Measurements from ENCODE around the gene KLHDC10. TPM values are rescaled to one million over a fixed set of nuclear protein-coding genes. Genes with fewer than 3 reads are reported as not detected.
A peak's percentile ranks its signal among the peaks of the same experiment; 100 is the strongest.

KLHDC10 gene
- total RNA-seq, 1 experiment from 2014 or later = 14.4 TPM

DNA sequence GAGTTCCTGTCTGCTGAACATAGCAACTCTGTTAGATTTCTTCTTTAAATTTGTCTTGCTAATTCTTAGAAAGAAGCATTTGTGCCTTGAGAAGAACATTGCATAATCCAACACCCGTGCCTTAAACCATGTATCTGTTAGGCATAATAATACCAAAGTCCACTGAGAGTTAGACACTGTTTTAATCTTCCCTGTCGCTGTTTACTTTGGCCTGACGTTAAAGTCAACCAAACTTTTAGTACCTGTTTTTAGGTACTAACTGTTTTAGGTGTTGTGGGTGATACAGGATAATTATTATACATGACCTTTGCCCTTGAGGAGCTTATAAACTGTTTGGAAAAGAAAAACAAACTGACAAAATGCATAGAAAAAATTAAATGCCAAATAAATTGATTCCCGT, 43.6 kb downstream of the KLHDC10 start (continued):
- no peak for TF ChIP-seq FOXK1 (CRISPR knock-in tag; IDR thresholded peaks at IDR 0.05)
- TF ChIP-seq, protein P1, sequence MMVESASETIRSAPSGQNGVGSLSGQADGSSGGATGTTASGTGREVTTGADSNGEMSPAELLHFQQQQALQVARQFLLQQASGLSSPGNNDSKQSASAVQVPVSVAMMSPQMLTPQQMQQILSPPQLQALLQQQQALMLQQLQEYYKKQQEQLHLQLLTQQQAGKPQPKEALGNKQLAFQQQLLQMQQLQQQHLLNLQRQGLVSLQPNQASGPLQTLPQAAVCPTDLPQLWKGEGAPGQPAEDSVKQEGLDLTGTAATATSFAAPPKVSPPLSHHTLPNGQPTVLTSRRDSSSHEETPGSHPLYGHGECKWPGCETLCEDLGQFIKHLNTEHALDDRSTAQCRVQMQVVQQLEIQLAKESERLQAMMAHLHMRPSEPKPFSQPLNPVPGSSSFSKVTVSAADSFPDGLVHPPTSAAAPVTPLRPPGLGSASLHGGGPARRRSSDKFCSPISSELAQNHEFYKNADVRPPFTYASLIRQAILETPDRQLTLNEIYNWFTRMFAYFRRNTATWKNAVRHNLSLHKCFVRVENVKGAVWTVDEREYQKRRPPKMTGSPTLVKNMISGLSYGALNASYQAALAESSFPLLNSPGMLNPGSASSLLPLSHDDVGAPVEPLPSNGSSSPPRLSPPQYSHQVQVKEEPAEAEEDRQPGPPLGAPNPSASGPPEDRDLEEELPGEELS (CRISPR knock-in tag; IDR thresholded peaks at IDR 0.05) = no peak
- TF ChIP-seq, protein P2, sequence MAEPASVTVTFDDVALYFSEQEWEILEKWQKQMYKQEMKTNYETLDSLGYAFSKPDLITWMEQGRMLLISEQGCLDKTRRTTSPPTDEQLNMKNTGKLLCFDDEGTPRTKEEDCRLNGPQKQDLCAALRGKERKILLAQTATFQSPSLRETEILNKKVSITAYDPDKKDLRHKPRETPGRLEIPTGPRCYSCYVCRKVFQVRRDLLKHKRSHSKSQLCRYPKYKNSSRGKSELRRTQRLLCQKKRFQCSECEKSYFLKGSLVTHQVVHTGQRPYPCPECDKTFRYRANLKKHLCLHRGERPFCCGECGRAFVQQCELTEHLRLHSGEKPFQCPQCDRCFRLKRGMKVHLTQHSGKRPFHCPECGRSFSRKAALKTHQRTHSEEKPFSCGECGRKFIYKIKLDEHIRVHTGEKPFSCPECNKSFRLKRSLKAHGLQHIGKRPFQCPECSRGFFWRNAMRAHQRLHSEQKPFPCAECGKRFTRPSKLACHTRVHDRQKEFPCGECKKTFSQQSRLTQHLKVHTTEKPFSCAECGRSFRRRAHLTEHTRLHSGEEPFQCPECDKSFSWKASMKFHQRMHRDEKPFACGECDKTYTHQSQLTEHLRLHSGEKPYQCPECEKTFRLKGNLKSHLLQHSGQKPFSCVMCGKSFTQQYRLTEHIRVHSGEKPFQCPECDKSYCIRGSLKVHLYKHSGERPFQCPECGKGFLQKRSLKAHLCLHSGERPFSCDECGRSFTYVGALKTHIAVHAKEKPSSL (CRISPR knock-in tag; conservative IDR thresholded peaks at IDR 0.05) = no peak
- TF ChIP-seq, protein P3, sequence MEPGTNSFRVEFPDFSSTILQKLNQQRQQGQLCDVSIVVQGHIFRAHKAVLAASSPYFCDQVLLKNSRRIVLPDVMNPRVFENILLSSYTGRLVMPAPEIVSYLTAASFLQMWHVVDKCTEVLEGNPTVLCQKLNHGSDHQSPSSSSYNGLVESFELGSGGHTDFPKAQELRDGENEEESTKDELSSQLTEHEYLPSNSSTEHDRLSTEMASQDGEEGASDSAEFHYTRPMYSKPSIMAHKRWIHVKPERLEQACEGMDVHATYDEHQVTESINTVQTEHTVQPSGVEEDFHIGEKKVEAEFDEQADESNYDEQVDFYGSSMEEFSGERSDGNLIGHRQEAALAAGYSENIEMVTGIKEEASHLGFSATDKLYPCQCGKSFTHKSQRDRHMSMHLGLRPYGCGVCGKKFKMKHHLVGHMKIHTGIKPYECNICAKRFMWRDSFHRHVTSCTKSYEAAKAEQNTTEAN (CRISPR knock-in tag; IDR thresholded peaks at IDR 0.05) = no peak

DNA sequence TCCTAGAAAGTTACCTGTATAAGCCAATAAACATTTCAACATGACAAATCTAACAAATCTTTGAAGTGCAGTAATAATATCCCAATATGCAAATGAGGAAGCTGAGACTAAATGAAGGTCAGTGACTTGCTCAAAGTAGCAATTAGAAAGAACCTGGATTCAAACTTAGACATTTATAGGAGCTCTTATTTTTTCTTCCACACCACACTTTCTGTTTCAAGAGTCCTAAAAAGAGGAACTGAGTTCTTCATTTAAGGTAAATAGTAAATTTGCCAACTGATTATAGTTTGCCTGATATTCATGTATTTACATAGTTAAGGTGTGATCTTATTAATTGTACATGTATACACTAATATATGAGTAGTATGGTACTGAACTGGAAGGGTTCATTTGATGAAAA, 44.0 kb downstream of the KLHDC10 start:
- 0 out of 2 replicates have a peak overlapping the region, but pooled peaks have one; percentile 0 for H3K27ac Mint-ChIP-seq
- peaks cover 5% of the 10 kb centered on the region for H3K9me3 Mint-ChIP-seq
- ChIA-PET POLR2A (no interaction called here), CTCF (interaction anchor here (1.8 kb wide), 1 partner anchor 42 kb away, joined by 8 read pairs; no protein-coding TSS in a partner anchor)
- H3K27me3 Mint-ChIP-seq (ENCODE audit: low read depth) = no peaks in the 10 kb centered on the region
- DNase-seq (ENCODE audit: low spot score) (no peak), ATAC-seq (no peak)
- H3K4me1 Mint-ChIP-seq = no peaks in the 10 kb centered on the region
- H3K4me3 Mint-ChIP-seq = no peak overlapping the region
- H3K36me3 Mint-ChIP-seq = peaks cover 4% of the 10 kb centered on the region
- TF ChIP-seq FOXP1 (CRISPR knock-in tag; IDR thresholded peaks at IDR 0.05; ENCODE audit: borderline replicate concordance) (no peak), SOX15 (CRISPR knock-in tag; IDR thresholded peaks at IDR 0.05) (no peak), GTF2I (CRISPR knock-in tag; conservative IDR thresholded peaks at IDR 0.05) (no peak), GRHL2 (CRISPR knock-in tag; IDR thresholded peaks at IDR 0.05; ENCODE audit: insufficient replicate concordance, severe bottlenecking) (no peak), NR1H2 (CRISPR knock-in tag; IDR thresholded peaks at IDR 0.05) (no peak), KAT7 (CRISPR knock-in tag; IDR thresholded peaks at IDR 0.05; ENCODE audit: borderline replicate concordance) (no peak), IRF2 (CRISPR knock-in tag; IDR thresholded peaks at IDR 0.05; ENCODE audit: borderline replicate concordance, low read depth) (no peak), TP53 (CRISPR knock-in tag; IDR thresholded peaks at IDR 0.05) (no peak), ZNF121 (CRISPR knock-in tag; IDR thresholded peaks at IDR 0.05) (no peak), ZNF671 (CRISPR knock-in tag; IDR thresholded peaks at IDR 0.05) (no peak), ETV6 (CRISPR knock-in tag; IDR thresholded peaks at IDR 0.05) (no peak)
- TF ChIP-seq, protein P4, sequence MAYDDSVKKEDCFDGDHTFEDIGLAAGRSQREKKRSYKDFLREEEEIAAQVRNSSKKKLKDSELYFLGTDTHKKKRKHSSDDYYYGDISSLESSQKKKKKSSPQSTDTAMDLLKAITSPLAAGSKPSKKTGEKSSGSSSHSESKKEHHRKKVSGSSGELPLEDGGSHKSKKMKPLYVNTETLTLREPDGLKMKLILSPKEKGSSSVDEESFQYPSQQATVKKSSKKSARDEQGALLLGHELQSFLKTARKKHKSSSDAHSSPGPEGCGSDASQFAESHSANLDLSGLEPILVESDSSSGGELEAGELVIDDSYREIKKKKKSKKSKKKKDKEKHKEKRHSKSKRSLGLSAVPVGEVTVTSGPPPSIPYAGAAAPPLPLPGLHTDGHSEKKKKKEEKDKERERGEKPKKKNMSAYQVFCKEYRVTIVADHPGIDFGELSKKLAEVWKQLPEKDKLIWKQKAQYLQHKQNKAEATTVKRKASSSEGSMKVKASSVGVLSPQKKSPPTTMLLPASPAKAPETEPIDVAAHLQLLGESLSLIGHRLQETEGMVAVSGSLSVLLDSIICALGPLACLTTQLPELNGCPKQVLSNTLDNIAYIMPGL (CRISPR knock-in tag; IDR thresholded peaks at IDR 0.05) = no peak
- TF ChIP-seq, protein P5, sequence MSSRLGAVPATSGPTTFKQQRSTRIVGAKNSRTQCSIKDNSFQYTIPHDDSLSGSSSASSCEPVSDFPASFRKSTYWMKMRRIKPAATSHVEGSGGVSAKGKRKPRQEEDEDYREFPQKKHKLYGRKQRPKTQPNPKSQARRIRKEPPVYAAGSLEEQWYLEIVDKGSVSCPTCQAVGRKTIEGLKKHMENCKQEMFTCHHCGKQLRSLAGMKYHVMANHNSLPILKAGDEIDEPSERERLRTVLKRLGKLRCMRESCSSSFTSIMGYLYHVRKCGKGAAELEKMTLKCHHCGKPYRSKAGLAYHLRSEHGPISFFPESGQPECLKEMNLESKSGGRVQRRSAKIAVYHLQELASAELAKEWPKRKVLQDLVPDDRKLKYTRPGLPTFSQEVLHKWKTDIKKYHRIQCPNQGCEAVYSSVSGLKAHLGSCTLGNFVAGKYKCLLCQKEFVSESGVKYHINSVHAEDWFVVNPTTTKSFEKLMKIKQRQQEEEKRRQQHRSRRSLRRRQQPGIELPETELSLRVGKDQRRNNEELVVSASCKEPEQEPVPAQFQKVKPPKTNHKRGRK (CRISPR knock-in tag; IDR thresholded peaks at IDR 0.05; ENCODE audit: borderline replicate concordance) = no peak
- TF ChIP-seq, protein P1 (CRISPR knock-in tag; IDR thresholded peaks at IDR 0.05) = no peak
- TF ChIP-seq, protein P6, sequence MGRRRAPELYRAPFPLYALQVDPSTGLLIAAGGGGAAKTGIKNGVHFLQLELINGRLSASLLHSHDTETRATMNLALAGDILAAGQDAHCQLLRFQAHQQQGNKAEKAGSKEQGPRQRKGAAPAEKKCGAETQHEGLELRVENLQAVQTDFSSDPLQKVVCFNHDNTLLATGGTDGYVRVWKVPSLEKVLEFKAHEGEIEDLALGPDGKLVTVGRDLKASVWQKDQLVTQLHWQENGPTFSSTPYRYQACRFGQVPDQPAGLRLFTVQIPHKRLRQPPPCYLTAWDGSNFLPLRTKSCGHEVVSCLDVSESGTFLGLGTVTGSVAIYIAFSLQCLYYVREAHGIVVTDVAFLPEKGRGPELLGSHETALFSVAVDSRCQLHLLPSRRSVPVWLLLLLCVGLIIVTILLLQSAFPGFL (CRISPR knock-in tag; IDR thresholded peaks at IDR 0.05; ENCODE audit: borderline replicate concordance) = no peak
- TF ChIP-seq, protein P7, sequence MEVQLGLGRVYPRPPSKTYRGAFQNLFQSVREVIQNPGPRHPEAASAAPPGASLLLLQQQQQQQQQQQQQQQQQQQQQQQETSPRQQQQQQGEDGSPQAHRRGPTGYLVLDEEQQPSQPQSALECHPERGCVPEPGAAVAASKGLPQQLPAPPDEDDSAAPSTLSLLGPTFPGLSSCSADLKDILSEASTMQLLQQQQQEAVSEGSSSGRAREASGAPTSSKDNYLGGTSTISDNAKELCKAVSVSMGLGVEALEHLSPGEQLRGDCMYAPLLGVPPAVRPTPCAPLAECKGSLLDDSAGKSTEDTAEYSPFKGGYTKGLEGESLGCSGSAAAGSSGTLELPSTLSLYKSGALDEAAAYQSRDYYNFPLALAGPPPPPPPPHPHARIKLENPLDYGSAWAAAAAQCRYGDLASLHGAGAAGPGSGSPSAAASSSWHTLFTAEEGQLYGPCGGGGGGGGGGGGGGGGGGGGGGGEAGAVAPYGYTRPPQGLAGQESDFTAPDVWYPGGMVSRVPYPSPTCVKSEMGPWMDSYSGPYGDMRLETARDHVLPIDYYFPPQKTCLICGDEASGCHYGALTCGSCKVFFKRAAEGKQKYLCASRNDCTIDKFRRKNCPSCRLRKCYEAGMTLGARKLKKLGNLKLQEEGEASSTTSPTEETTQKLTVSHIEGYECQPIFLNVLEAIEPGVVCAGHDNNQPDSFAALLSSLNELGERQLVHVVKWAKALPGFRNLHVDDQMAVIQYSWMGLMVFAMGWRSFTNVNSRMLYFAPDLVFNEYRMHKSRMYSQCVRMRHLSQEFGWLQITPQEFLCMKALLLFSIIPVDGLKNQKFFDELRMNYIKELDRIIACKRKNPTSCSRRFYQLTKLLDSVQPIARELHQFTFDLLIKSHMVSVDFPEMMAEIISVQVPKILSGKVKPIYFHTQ (CRISPR knock-in tag; IDR thresholded peaks at IDR 0.05) = no peak
- TF ChIP-seq, protein P8, sequence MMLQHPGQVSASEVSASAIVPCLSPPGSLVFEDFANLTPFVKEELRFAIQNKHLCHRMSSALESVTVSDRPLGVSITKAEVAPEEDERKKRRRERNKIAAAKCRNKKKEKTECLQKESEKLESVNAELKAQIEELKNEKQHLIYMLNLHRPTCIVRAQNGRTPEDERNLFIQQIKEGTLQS (CRISPR knock-in tag; conservative IDR thresholded peaks at IDR 0.05) = no peak

Measured in WTC11 (cell line).